Measurements from ENCODE around the gene RNU5B-1. TPM values are rescaled to one million over a fixed set of nuclear protein-coding genes. Genes with fewer than 3 reads are reported as not detected.
A peak's percentile ranks its signal among the peaks of the same experiment; 100 is the strongest.

Gene RNU5B-1
- total RNA-seq (2022) (not detected in 2 replicates), Bru-seq, nascent RNA (percentile 99 among the genes with signal in this experiment), BruChase-seq, experiment 1, labeled RNA remaining after a 6-hour chase (percentile 75 among the genes with signal in this experiment), BruChase-seq, experiment 2, labeled RNA remaining after a 2-hour chase (percentile 71 among the genes with signal in this experiment)
- long read RNA-seq: 0 reads

DNA sequence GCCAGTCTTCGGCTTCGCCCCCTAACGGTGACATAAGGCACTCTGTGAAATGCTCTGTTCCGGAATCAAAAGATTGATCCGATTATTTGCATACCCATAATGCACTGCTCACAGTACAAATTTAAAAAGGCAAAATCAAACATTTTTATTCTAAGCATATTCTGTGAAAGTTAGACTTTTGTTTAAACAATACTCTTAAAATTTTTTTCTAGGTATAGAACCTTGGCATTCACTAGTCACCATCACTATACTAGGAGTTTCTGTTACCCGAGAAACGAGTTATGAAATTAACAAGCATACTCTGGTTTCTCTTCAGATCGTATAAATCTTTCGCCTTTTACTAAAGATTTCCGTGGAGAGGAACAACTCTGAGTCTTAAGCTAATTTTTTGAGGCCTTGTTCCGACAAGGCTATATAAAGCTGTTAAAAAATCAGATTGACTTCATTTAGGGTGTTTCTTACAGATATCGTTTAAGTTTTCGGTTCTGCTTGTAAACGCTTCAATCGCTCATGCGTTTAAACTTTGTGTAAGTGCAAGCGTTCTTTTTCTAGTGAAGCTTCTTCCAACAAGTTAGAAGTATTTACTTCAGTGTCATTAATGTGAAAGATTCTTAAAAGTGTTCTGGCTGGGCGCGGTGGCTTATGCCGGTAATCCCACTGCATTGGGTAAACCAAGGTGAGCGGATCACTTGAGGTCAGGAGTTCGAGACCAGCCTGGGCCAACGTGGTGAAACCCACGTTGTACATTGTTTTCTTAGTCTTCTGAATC is at the start of gene RNU5B-1:
RNU5B-1 (plus strand) TSS at position 297 of the 769 bp plus-strand sequence.
- intact Hi-C loops (cut with micrococcal nuclease): loop anchor here (1.0 to 2.0 kb wide), 2 partner anchors 8 to 116 kb away; partner anchors contain the start of gene RNU5A-1
- Mint-ChIP-seq H3K4me3 (ENCODE audit: unreplicated experiment) (peak within 1 kb of the TSS; percentile 88), H3K4me1 (ENCODE audit: insufficient read depth, unreplicated experiment) (no peaks in the 10 kb centered on the region), H3K36me3 (ENCODE audit: insufficient read depth, unreplicated experiment) (peaks cover 27% of the 10 kb centered on the region), H3K27ac (ENCODE audit: low read depth, unreplicated experiment) (peak within 1 kb of the TSS; percentile 100), H3K9me3 (ENCODE audit: unreplicated experiment) (no peaks in the 10 kb centered on the region), H3K27me3 (ENCODE audit: insufficient read depth, unreplicated experiment) (no peaks in the 10 kb centered on the region)
- POLR2A ChIA-PET: interaction anchor here (0.7 to 3.8 kb wide), 20 partner anchors 8 to 1200 kb away, joined by 3 to 52 read pairs (median 4); partner anchors contain the start of genes CLPX, PARP16, RNU5A-1 and RPL4
- TSS peak; percentile 98 for BruUV-seq (replicated peaks)
- TF ChIP-seq, protein P1, sequence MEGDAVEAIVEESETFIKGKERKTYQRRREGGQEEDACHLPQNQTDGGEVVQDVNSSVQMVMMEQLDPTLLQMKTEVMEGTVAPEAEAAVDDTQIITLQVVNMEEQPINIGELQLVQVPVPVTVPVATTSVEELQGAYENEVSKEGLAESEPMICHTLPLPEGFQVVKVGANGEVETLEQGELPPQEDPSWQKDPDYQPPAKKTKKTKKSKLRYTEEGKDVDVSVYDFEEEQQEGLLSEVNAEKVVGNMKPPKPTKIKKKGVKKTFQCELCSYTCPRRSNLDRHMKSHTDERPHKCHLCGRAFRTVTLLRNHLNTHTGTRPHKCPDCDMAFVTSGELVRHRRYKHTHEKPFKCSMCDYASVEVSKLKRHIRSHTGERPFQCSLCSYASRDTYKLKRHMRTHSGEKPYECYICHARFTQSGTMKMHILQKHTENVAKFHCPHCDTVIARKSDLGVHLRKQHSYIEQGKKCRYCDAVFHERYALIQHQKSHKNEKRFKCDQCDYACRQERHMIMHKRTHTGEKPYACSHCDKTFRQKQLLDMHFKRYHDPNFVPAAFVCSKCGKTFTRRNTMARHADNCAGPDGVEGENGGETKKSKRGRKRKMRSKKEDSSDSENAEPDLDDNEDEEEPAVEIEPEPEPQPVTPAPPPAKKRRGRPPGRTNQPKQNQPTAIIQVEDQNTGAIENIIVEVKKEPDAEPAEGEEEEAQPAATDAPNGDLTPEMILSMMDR (IDR thresholded peaks at IDR 0.05; ENCODE audit: unreplicated experiment): peak; percentile 81
- CTCF ChIA-PET: interaction anchor here (0.7 to 1.7 kb wide), 6 partner anchors 34 to 320 kb away, joined by 3 to 6 read pairs (median 4); partner anchors contain the start of gene CLPX
- peak; percentile 91 for DNase-seq (ENCODE audit: unreplicated experiment)

DNA sequence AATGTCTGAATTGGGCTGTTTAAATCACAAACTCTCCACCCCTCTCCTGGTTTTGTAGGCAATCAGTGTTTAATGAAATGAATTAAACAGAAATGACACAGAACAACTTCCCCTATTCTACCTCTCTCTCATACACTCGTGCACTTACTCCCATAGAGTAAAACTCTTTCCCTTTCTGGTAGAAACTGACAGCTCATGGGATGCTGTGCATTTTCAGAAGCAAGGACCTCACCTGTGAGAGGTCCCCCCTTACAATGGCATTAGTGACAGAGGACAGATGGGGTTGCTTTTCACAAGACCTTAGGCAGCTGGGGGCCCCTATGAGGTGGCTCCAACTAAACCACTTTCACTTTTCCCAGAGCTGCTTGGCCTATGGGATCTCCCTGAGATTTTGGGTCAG is 49.7 kb upstream of the RNU5B-1 start:
- Mint-ChIP-seq H3K4me1 (ENCODE audit: insufficient read depth, unreplicated experiment) (no peaks in the 10 kb centered on the region), H3K9me3 (ENCODE audit: unreplicated experiment) (no peaks in the 10 kb centered on the region), H3K27ac (ENCODE audit: low read depth, unreplicated experiment) (no peak overlapping the region), H3K4me3 (ENCODE audit: unreplicated experiment) (no peak overlapping the region), H3K36me3 (ENCODE audit: insufficient read depth, unreplicated experiment) (peaks cover 24% of the 10 kb centered on the region), H3K27me3 (ENCODE audit: insufficient read depth, unreplicated experiment) (no peaks in the 10 kb centered on the region)
- ChIA-PET CTCF (interaction anchor here (1.6 kb wide), 1 partner anchor 8 kb away, joined by 3 read pairs; no protein-coding TSS in a partner anchor), POLR2A (interaction anchor here (0.5 kb wide), 1 partner anchor 895 kb away, joined by 3 read pairs; no protein-coding TSS in a partner anchor)
- no TSS peak for BruUV-seq (replicated peaks)
- TF ChIP-seq, protein P1 (IDR thresholded peaks at IDR 0.05; ENCODE audit: unreplicated experiment): no peak
- intact Hi-C loops (cut with micrococcal nuclease): no loop called here
- no peak for DNase-seq (ENCODE audit: unreplicated experiment)

DNA sequence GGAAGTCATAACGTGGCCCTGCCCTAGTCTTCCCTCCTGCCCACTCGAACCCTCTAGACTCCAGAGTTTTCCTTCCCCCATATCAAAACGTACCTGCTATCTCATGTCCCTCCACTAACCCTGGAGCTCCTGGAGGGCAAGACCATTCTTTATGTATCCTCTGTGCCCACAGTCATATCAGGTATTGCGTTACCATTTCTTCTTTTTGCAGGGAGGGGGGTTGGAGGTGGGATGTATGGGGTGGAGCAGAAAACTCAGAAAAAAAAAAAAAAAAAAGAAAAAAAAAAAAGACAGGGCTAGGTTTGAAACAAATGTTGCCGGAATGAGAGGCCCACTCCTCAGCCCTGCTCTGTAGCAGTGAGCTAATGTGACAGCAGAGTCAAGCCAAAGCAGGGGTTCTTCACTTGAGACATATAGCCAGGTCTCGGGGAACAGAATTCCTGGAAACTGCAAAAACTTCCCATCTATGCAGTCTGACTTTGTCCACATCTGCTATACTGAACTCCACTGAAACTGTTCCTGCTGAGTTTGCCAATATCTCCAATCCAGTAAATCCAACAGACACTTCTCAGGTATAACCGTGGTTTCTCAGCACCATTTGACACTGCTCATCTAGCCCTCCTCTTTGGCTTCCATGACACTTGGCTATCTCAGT is 48.9 kb upstream of the RNU5B-1 start:
- intact Hi-C loops (cut with micrococcal nuclease): no loop called here
- Mint-ChIP-seq H3K9me3 (ENCODE audit: unreplicated experiment) (no peaks in the 10 kb centered on the region), H3K27me3 (ENCODE audit: insufficient read depth, unreplicated experiment) (no peaks in the 10 kb centered on the region), H3K4me1 (ENCODE audit: insufficient read depth, unreplicated experiment) (no peaks in the 10 kb centered on the region), H3K36me3 (ENCODE audit: insufficient read depth, unreplicated experiment) (peaks cover 32% of the 10 kb centered on the region), H3K27ac (ENCODE audit: low read depth, unreplicated experiment) (no peak overlapping the region), H3K4me3 (ENCODE audit: unreplicated experiment) (no peak overlapping the region)
- no peak for DNase-seq (ENCODE audit: unreplicated experiment)
- TF ChIP-seq, protein P1 (IDR thresholded peaks at IDR 0.05; ENCODE audit: unreplicated experiment): no peak
- no TSS peak for BruUV-seq (replicated peaks)
- CTCF ChIA-PET: interaction anchor here (1.6 kb wide), 1 partner anchor 9 kb away, joined by 3 read pairs; no protein-coding TSS in a partner anchor
- POLR2A ChIA-PET: no interaction called here
